Pancreas (tissue), 10 donors: ENCODE data around the gene CREBL2. TPM values are rescaled to one million over a fixed set of nuclear protein-coding genes. Genes with fewer than 3 reads are reported as not detected.

Experiments used
- ATAC-seq, 4 donors: fragments of 200-7000 bp; cut with Tn5 transposase; one replicate each; pipeline versions ENCODE4 v1.8.0 to v1.9.1; 2020; ENCODE audit warnings: mild to moderate bottlenecking in 4 of 4, moderate library complexity in 4 of 4
- DNase-seq, 6 donors: peaks; one replicate each; pipeline ENCODE4 v3.0.0-alpha.2; 2020
- FAIRE-seq: peaks from 2 replicates; lab custom pipeline; 2012; peaks lifted over from hg19 to GRCh38; lab: Jason Lieb, UNC
- H3K27ac ChIP-seq, 4 donors: fragments of 200-600 bp; sonication (generic); 1 replicate in 3 of 4; 2 replicates in 1 of 4; pipeline versions ENCODE4 v1.5.0 to v1.8.0; 2020
- H3K27me3 ChIP-seq, 4 donors: fragments of 200-600 bp; one replicate each; pipeline ENCODE4 v1.8.0; 2021
- H3K36me3 ChIP-seq, 3 donors: fragments of 200-600 bp; sonication (generic) in 1 of 3; one replicate each; pipeline versions ENCODE4 v1.5.0 to v1.8.0; 2020 to 2021
- H3K4me1 ChIP-seq, 3 donors: fragments of 200-600 bp; one replicate each; pipeline ENCODE4 v1.8.0; 2021
- H3K4me3 ChIP-seq, 4 donors: fragments of 200-600 bp; sonication (generic) in 2 of 4; one replicate each; pipeline versions ENCODE4 v1.5.0 to v1.8.0; 2020 to 2021
- H3K9me3 ChIP-seq, 4 donors: fragments of 200-600 bp; one replicate each; pipeline ENCODE4 v1.8.0; 2021
- CTCF ChIP-seq, 4 donors: fragments of 200-600 bp; sonication (generic) in 3 of 4; IDR thresholded peaks; one replicate each; pipeline versions ENCODE4 v1.5.0 to v1.8.0; 2021; ENCODE audit warnings: antibody characterized with exemption in 4 of 4
- WGBS, 2 donors: extraction: QIAGEN DNeasy Blood & Tissue Kit; methylation state at CpG; one replicate each; pipeline ENCODE4 v1.1.7; 2013; 5-methylcytosine and 5-hydroxymethylcytosine counted together
- intact Hi-C, 3 donors: fragments of 100-400 bp; cut with DNase I; formaldehyde crosslinking; loops; one replicate each; pipeline versions ENCODE4 v1.11.1 to v1.14.2; 2022
- polyA plus RNA-seq, 2 donors: library from polyadenylated mRNA; stranded (reverse); fragments of 200-250 nt; gene quantifications; one replicate each; pipeline ENCODE4 v1.2.3, GENCODE V29; 2013
- total RNA-seq, 6 donors: library from RNA; stranded (reverse); fragmentation: NEBNext Ultra II Directional in 4 of 6; extraction: Animal tissue kit (Norgen Biotek cat#: 25700) in 4 of 6; gene quantifications; one replicate each; pipeline versions ENCODE4 v1.2.1 to v1.2.4, GENCODE V29; 2021 to 2023
- donor health status: healthy with polysubstance abuse.
- donor health status: DM: no; HTN: no; CAD: no; lungs with moderate emphysema.
- donor health status: DM: no; HTN: no; CAD: no.
- donor health status: control.
- donor health status: control.
- donor health status: Bipolar disorder and iron deficiency.
- donor health status: DM: yes; HTN: yes; CAD: no.
- donor health status: DM: no; HTN: no; CAD: no.
- donor health status: DM: no; HTN: no; CAD: no.
- donor health status: DM: yes; HTN: yes; CAD: no.

The CREBL2 gene
- total and polyA plus RNA-seq, 8 donors = 9.8 to 29.7 (median 16.6) TPM

- no peaks in the 10 kb centered on the region for H3K36me3 ChIP-seq
- H3K9me3 ChIP-seq = no peaks in the 10 kb centered on the region
- 71 to 75% methylated on average over 3 of the region's 3 CpGs for WGBS, 2 donors
- FAIRE-seq (no peak), ATAC-seq (peak in 2 of 4 donors; percentile 44 to 55), DNase-seq (no peak)
- no peaks in the 10 kb centered on the region for H3K27me3 ChIP-seq
- no peak overlapping the region for H3K4me3 ChIP-seq
- H3K27ac ChIP-seq = no peak overlapping the region
- no peak for TF ChIP-seq CTCF (IDR thresholded peaks at IDR 0.05)
- H3K4me1 ChIP-seq = peaks cover 0 to 6% (median 0%) of the 10 kb centered on the region in 3 donors
- intact Hi-C loops = no loop called here
Observed at GRCh38 chr12:12622418-12622817, 10.7 kb downstream of the CREBL2 start.

GRCh38 chr12:12624498-12624992 lies 12.9 kb downstream of the CREBL2 start:
- H3K9me3 ChIP-seq = no peaks in the 10 kb centered on the region
- no peaks in the 10 kb centered on the region for H3K27me3 ChIP-seq
- peaks cover 0 to 6% (median 0%) of the 10 kb centered on the region in 3 donors for H3K4me1 ChIP-seq
- intact Hi-C loops = no loop called here
- FAIRE-seq = no peak
- no peak for TF ChIP-seq CTCF (IDR thresholded peaks at IDR 0.05)
- 67 to 69% methylated on average over 5 of the region's 5 CpGs for WGBS, 2 donors
- no peak for ATAC-seq
- no peak overlapping the region for H3K27ac ChIP-seq
- H3K4me3 ChIP-seq = no peak overlapping the region
- no peak for DNase-seq
- no peaks in the 10 kb centered on the region for H3K36me3 ChIP-seq

- ATAC-seq (no peak), FAIRE-seq (no peak), DNase-seq (no peak)
- Histone ChIP-seq H3K9me3 (no peaks in the 10 kb centered on the region), H3K36me3 (no peaks in the 10 kb centered on the region), H3K4me1 (peaks cover 0 to 12% (median 5%) of the 10 kb centered on the region in 3 donors), H3K27me3 (no peaks in the 10 kb centered on the region), H3K4me3 (no peak overlapping the region), H3K27ac (no peak overlapping the region)
- intact Hi-C loops = no loop called here
- WGBS, 2 donors = 85 to 87% methylated on average over 2 of the region's 2 CpGs
- TF ChIP-seq CTCF (IDR thresholded peaks at IDR 0.05) = no peak
Observed at GRCh38 chr12:12626471-12626870, 14.8 kb downstream of the CREBL2 start.

- no peaks in the 10 kb centered on the region for H3K27me3 ChIP-seq
- H3K27ac ChIP-seq = no peak overlapping the region
- DNase-seq (no peak), ATAC-seq (no peak), FAIRE-seq (no peak)
- intact Hi-C loops = no loop called here
- no peak overlapping the region for H3K4me3 ChIP-seq
- no peak for TF ChIP-seq CTCF (IDR thresholded peaks at IDR 0.05)
- no peaks in the 10 kb centered on the region for H3K9me3 ChIP-seq
- H3K36me3 ChIP-seq = no peaks in the 10 kb centered on the region
- peaks cover 0 to 12% (median 0%) of the 10 kb centered on the region in 3 donors for H3K4me1 ChIP-seq
- 78 to 79% methylated on average over 2 of the region's 2 CpGs for WGBS, 2 donors
Observed at GRCh38 chr12:12627308-12627827, 15.7 kb downstream of the CREBL2 start.

- no peak overlapping the region for H3K27ac ChIP-seq
- no peak for ATAC-seq
- no peak for DNase-seq
- H3K36me3 ChIP-seq = no peaks in the 10 kb centered on the region
- intact Hi-C loops = no loop called here
- H3K27me3 ChIP-seq = no peaks in the 10 kb centered on the region
- TF ChIP-seq CTCF (IDR thresholded peaks at IDR 0.05) = no peak
- no peak overlapping the region for H3K4me3 ChIP-seq
- FAIRE-seq = no peak
- no peaks in the 10 kb centered on the region for H3K9me3 ChIP-seq
- WGBS, 2 donors = 98% methylated on average over 4 of the region's 4 CpGs
- peaks cover 0 to 12% (median 0%) of the 10 kb centered on the region in 3 donors for H3K4me1 ChIP-seq
Observed at GRCh38 chr12:12628013-12628412, 16.3 kb downstream of the CREBL2 start.
